Duodenal mucosa (tissue), 2 donors: ENCODE measurements around the gene ATF5.

Experiments
- H3K27ac ChIP-seq: one replicate; pipeline ENCODE4 v1.7.0; 2013; ENCODE audit warnings: low read depth, low read length
- H3K27me3 ChIP-seq, 2 donors: one replicate each; pipeline ENCODE4 v1.7.0; 2013; ENCODE audit warnings: low read length in 2 of 2, control low read depth in 1 of 2; ENCODE audit not compliant: insufficient read depth in 2 of 2, control insufficient read depth in 1 of 2
- H3K36me3 ChIP-seq, 2 donors: one replicate each; pipeline ENCODE4 v1.7.0; 2013; ENCODE audit warnings: low read length in 2 of 2, control low read depth in 1 of 2; ENCODE audit not compliant: insufficient read depth in 2 of 2, control insufficient read depth in 1 of 2
- H3K4me1 ChIP-seq, 2 donors: one replicate each; pipeline ENCODE4 v1.7.0; 2013; ENCODE audit warnings: low read length in 2 of 2, control low read depth in 1 of 2; ENCODE audit not compliant: insufficient read depth in 2 of 2, control insufficient read depth in 1 of 2
- H3K4me3 ChIP-seq, 2 donors: one replicate each; pipeline ENCODE4 v1.7.0; 2013; ENCODE audit warnings: low read length in 2 of 2, low read depth in 1 of 2
- H3K9ac ChIP-seq, 2 donors: one replicate each; pipeline ENCODE4 v1.7.0; 2013; ENCODE audit warnings: low read length in 2 of 2, low read depth in 1 of 2
- H3K9me3 ChIP-seq, 2 donors: one replicate each; pipeline ENCODE4 v1.7.0; 2013; ENCODE audit warnings: low read length in 2 of 2, control low read depth in 1 of 2; ENCODE audit not compliant: control insufficient read depth in 1 of 2

ATF5 gene

DNA sequence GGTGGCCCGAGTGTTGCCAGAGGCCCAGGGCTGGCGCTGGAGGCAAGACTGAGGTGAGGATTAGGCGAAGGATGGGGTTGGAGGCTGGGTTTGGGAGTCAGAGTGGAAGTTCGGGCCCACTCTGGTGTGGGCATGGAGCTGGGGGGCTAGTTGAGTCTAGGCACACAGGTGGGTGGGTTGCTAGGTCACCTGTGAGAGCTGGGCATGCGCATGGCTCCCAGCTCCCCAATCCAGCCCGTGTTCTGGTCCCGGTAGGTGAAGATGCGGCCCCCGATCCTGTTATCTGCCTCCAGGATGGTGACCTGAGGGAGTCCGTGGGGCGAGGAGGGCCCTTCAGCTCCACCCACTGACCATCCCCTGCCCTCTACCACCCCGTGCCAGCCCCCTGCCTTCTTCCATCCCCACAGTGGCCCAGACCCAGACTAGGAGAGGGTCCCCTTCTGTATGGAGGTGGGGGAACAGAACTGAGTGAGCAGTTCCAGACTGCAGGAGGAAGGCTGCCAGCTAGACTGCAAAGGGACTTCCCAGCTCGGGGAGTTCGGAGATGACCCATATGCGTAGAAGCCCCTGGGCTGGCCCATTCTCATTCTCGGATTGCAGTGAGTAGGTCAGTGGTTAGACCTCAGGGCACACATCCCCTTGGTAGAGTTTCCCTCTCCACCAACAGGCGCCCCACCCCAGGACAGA is 34.0 kb upstream of the ATF5 start:
- Histone ChIP-seq H3K36me3 (no peaks in the 10 kb centered on the region), H3K27ac (no peak overlapping the region), H3K9me3 (no peaks in the 10 kb centered on the region), H3K27me3 (no peaks in the 10 kb centered on the region), H3K4me3 (no peak overlapping the region), H3K9ac (no peak overlapping the region), H3K4me1 (peaks cover 4 to 13% of the 10 kb centered on the region in 2 donors)

DNA sequence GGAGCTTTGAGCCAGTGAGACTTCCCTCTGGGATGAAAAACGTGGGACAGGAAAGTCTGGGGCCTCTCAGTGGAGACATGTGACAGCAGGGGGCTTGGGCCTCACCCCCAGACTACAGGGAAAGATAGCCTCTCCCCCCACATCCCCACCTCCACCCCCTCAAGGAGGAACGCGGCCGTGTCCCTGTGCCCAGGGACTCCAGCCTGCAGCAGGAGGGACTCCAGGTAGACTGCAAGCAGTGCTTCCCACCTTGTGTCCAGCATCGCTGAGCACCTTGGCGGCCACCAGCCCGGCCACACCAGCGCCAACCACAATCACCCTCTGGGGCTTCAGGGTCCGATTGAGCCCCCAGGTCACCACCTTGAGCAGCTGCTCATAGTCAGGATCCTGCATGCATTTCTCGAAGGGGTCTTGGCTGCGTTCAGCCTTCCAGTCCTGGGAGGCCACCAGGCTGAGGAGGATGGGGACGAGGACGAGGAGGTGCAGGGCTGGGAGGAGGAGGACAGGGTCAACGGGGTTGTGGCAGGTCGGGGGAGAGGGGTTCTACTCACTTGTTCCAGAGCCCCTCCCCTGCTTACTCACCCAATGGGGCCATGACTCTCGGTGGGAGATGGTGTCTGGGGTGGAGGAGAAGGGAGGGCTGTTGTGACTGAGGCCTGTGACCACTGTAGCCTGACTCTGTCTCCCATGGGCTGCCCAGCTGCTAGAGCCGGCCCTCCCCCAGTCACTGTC is 33.3 kb upstream of the ATF5 start:
- Histone ChIP-seq H3K36me3 (no peaks in the 10 kb centered on the region), H3K27ac (no peak overlapping the region), H3K9me3 (no peaks in the 10 kb centered on the region), H3K27me3 (no peaks in the 10 kb centered on the region), H3K9ac (no peak overlapping the region), H3K4me1 (peaks cover 4 to 9% of the 10 kb centered on the region in 2 donors), H3K4me3 (peak overlapping the region in 1 of 2 donors; percentile 36)

DNA sequence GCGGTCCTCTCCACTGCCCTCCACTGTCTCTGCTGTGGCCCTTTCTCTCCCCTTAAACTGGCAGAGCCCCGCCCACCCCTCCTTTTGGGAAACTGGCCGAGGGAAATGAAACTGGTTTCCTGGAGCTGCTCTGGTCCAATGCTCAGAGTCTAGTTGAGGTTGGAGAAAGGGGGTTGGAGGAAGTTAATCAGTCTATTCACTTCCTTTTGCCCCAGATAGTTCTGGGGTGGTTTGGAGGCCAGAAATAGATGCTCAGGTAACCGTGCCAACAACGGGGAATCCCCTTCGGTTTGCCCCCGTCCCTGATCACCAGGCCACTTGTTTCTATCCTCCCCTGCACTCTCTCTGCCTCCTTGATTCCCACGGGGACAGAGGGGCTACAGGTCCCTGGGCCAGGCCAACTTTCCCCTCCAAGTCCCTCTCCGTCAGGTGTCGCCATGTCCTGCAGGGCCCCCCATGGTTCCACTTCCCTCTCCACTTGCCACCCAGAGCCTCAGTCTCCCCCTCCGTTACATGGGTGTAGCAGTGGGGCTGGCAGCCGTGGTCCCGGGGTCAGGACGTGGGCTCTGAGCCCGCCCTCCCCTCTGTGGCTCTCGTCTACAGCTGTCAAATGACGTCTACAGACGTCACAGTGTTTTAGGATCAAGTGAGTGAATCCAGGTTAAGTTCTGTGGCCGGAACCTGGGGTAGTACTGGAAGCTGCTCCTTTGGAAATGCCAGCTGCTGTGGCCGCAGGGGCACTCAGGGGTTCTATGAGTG is 32.0 kb upstream of the ATF5 start, which contains the start of gene IL4I1:
IL4I1 (minus strand) TSS at position 25 of the 759 bp plus-strand sequence. CDS start 727 bp downstream, outside the sequence.
- Histone ChIP-seq H3K9me3 (no peaks in the 10 kb centered on the region), H3K27ac (peak within 1 kb of the TSS; percentile 36), H3K9ac (peak within 1 kb of the TSS; percentile 18 to 38), H3K27me3 (no peaks in the 10 kb centered on the region), H3K4me1 (peaks cover 4 to 9% of the 10 kb centered on the region in 2 donors), H3K36me3 (no peaks in the 10 kb centered on the region), H3K4me3 (peak within 1 kb of the TSS; percentile 36 to 45)

DNA sequence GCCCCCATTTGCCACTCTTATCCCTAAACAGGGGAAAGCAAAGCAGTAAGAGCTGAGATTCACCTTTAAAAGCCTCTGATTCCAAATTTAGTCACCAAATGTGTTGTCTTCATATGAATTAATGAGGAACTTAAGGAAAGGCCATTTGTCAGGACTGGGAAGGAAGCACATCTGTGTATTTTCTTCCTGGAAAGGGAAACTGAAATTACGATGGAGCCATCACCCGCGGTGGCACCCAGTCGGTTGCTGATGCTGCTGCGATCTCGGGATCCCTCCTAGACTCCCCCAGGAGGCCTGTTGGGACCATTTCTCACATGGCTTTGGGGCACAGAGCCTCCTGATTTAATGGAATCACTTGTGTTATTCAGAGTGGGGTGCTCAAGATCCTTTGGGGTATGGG is 24.9 kb upstream of the ATF5 start:
- Histone ChIP-seq H3K9me3 (no peaks in the 10 kb centered on the region), H3K27ac (no peak overlapping the region), H3K27me3 (no peaks in the 10 kb centered on the region), H3K36me3 (peaks cover 16 to 30% of the 10 kb centered on the region in 2 donors), H3K9ac (no peak overlapping the region), H3K4me3 (no peak overlapping the region), H3K4me1 (no peaks in the 10 kb centered on the region)

DNA sequence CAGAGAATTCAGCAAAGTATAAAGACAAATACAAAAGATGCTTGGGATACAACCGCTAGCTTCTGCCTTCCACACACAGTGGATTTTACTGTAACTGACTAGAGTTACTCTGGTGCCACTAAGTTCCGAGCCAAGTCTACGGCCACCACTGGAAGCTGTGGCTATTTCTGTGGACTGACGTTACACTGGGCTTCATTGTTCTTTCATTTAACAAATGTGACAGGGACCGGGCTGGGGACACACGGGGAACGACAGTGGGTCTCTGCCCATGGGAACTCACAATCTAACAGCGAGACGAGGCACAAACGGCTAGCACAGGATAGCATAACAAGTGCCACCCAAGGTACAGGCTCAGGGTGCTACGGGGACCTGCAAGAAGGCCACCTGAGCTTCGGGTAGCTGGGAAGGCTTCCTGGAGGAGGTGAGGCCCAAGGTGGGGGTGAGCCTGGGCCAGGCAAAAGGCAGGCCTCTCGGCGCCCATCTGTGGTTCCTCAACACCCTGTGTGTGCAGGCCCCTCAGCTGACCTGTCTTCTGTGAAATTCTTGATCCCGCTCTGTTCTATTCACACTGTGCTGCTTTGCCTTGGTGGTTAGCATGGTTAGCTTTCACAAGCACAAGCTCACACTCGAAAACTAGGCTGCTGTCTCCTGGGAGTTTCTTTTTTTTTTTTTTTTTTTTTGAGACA is 22.0 kb upstream of the ATF5 start:
- Histone ChIP-seq H3K27ac (no peak overlapping the region), H3K4me1 (peaks cover 4 to 11% of the 10 kb centered on the region in 2 donors), H3K9ac (no peak overlapping the region), H3K36me3 (peaks cover 16 to 40% of the 10 kb centered on the region in 2 donors), H3K4me3 (no peak overlapping the region), H3K27me3 (no peaks in the 10 kb centered on the region), H3K9me3 (no peaks in the 10 kb centered on the region)

DNA sequence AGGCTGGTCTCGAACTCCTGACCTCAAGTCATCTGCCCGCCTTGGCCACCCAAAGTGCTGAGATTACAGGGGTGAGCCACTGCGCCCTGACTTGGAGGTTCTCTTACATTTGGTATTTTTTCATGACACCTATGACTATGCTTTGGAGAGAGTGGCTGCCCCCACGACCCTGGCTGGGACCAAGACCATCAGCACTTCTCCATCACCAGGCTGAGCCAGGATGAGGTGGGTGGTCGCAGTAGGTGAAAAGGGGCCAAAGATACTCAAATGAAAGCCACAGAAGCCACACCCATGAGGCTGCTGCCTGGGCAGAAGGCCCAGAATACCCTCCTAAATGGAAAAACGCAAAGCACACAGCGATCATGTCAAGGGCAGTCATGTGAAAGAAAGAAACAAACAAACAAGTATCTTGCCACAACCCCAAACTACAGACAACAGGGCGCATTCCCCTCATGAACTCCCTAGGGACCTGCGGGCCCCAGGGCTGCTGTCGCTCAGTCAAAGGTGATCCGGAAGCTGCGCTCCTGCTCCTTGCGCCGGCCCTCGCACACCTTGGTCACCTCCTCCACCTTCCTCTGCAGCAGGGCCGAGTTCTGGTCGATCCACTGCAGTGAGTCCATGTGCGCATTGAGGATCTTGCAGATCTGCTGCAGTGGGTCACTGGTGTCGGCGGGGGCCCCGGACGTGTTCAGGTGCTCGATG is 21.1 kb upstream of the ATF5 start:
- peaks cover 4 to 11% of the 10 kb centered on the region in 2 donors for H3K4me1 ChIP-seq
- peaks cover 16 to 46% of the 10 kb centered on the region in 2 donors for H3K36me3 ChIP-seq
- no peaks in the 10 kb centered on the region for H3K27me3 ChIP-seq
- H3K27ac ChIP-seq: no peak overlapping the region
- no peaks in the 10 kb centered on the region for H3K9me3 ChIP-seq
- H3K9ac ChIP-seq: no peak overlapping the region
- no peak overlapping the region for H3K4me3 ChIP-seq

DNA sequence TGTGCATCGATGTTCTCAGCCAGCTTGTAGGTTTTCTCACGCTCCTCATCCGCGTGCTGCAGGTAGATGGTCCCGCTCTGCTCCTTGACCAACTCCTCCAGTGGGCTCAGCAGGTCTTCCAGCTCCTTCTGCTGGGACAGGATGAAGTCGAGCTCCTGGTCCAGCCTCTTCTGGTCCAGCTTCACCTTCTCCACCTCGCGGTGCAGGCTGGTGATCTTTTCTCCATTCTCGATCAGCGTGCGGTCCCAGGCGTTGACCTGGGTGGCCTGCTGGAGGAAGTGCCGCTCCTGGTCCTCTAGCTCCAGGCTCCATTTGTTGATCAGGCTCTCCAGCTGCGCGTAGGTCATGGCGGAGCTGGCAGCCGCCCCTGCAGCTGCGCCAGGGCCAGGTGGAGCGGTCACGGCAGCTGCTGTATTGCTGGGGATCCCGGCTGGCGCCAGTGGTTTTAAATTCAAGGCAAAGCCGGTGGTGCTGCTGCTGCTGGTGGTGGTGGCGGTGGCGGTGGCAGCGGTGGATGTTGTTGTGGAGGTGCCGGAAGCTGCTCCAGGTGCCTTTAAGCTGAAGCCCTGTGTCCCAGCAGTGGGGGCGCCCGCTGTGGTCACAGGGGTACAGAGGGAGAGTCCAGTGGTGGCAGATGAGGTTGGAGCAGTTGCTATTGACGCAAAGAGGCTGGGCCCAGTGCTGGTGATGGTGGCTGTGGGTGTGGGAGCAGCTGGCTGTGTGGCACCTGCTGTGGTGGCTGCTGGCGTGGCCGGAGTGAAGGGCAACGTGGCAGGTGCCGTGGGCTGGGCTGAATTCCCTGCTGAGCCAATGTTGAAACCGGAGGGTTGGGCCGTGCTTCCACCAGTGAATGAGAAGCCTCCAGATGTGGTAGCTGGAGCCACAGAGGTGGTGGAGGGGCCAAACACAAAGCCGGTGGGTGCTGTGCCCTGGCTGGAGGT is 20.3 kb upstream of the ATF5 start:
- Histone ChIP-seq H3K9ac (no peak overlapping the region), H3K27me3 (no peaks in the 10 kb centered on the region), H3K27ac (no peak overlapping the region), H3K4me1 (peaks cover 4 to 11% of the 10 kb centered on the region in 2 donors), H3K36me3 (peaks cover 19 to 53% of the 10 kb centered on the region in 2 donors), H3K9me3 (no peaks in the 10 kb centered on the region), H3K4me3 (no peak overlapping the region)

DNA sequence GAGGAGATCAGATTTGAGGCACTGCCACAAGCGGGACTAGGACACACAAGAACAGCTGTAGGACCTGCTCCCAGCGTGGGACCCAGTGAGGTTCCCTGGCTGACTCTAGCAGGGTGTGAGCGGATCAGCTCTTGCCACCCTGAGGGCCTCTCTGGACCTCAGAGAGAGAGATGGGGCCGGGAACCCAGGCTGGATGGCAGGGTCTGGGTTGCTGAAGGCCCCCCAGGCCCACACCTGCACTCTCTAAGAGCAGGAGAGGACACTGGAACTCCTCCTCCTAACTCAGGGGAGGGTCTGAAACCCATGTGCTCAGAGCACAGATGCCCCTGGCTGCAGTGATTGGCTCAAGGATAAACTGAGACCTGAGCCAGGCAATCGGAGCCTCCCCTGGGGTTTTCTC is 18.8 kb upstream of the ATF5 start:
- peaks cover 23 to 63% of the 10 kb centered on the region in 2 donors for H3K36me3 ChIP-seq

More for the DNA sequence above, 18.8 kb upstream of the ATF5 start:
- Histone ChIP-seq H3K4me3 (no peak overlapping the region), H3K9ac (no peak overlapping the region), H3K4me1 (peaks cover 4 to 11% of the 10 kb centered on the region in 2 donors), H3K9me3 (no peaks in the 10 kb centered on the region), H3K27me3 (no peaks in the 10 kb centered on the region), H3K27ac (no peak overlapping the region)
